ENCODE data around the gene VPS4B.

DNA sequence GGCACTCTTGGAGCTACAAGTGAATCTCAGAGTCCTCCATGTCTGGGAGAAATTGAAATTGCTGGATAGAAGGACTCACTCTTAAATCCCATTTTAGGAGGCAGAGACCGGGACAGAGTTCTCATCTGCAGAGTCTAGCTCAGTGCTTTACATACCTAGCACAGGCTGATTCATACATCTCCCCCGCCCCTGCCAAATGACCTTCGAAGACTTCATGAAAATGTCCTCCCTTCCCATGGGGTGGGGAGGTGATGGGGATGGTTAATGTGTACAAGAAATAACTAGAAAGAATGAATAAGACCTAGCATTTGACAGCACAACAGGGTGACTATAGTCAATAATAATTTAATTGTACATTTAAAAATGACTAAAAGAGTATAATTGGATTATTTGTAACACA lies 46.3 kb upstream of the VPS4B start:
- no peak for TF ChIP-seq POLR2A (IDR thresholded peaks at IDR 0.05; ENCODE audit: low read depth)
- TF ChIP-seq, protein P1, sequence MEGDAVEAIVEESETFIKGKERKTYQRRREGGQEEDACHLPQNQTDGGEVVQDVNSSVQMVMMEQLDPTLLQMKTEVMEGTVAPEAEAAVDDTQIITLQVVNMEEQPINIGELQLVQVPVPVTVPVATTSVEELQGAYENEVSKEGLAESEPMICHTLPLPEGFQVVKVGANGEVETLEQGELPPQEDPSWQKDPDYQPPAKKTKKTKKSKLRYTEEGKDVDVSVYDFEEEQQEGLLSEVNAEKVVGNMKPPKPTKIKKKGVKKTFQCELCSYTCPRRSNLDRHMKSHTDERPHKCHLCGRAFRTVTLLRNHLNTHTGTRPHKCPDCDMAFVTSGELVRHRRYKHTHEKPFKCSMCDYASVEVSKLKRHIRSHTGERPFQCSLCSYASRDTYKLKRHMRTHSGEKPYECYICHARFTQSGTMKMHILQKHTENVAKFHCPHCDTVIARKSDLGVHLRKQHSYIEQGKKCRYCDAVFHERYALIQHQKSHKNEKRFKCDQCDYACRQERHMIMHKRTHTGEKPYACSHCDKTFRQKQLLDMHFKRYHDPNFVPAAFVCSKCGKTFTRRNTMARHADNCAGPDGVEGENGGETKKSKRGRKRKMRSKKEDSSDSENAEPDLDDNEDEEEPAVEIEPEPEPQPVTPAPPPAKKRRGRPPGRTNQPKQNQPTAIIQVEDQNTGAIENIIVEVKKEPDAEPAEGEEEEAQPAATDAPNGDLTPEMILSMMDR (IDR thresholded peaks at IDR 0.05): no peak
- no peak for TF ChIP-seq POLR2AphosphoS5 (IDR thresholded peaks at IDR 0.05)

All from esophagus muscularis mucosa (tissue), 3 donors.